NT2/D1 (cell line): ENCODE data around the gene ZYG11B.
"Not testable (repeated sequence)": the region's sequence is repeated elsewhere in the genome, so short reads cannot be mapped to it uniquely, and the experiment has no call there.

Experiments
- DNase-seq: peaks from one replicate; pipeline ENCODE4 v3.0.0-alpha.2; 2011; ENCODE audit warnings: low read depth, low spot score
- H3K27me3 ChIP-seq: 2 replicates; pipeline ENCODE4 v1.6.0; 2011; ENCODE audit warnings: mild to moderate bottlenecking; ENCODE audit not compliant: insufficient read length, insufficient read depth
- H3K36me3 ChIP-seq: 2 replicates; pipeline ENCODE4 v1.6.1; 2011; ENCODE audit warnings: mild to moderate bottlenecking, low read length, mixed read lengths; ENCODE audit not compliant: insufficient read depth, insufficient read length
- H3K4me1 ChIP-seq: 2 replicates; pipeline ENCODE4 v1.5.1; 2011; ENCODE audit not compliant: insufficient read depth, insufficient read length
- H3K4me3 ChIP-seq: 2 replicates; pipeline ENCODE4 v1.5.1; 2011; ENCODE audit warnings: low read depth; ENCODE audit not compliant: insufficient read length
- H3K9ac ChIP-seq: 2 replicates; pipeline ENCODE4 v1.6.0; 2011; ENCODE audit warnings: low read depth; ENCODE audit not compliant: insufficient read length
- H3K9me3 ChIP-seq: 2 replicates; pipeline ENCODE4 v1.5.1; 2011; ENCODE audit warnings: mild to moderate bottlenecking, low read length; ENCODE audit not compliant: insufficient read depth
- SUZ12 ChIP-seq: IDR thresholded peaks from 2 replicates; pipeline ENCODE4 v1.6.1; 2011; ENCODE audit not compliant: insufficient read length, insufficient read depth; ENCODE audit errors: extremely low read depth
- YY1 ChIP-seq: IDR thresholded peaks from 2 replicates; pipeline ENCODE4 v1.6.1; 2011; ENCODE audit not compliant: insufficient read length, insufficient read depth
- ZNF274 ChIP-seq: IDR thresholded peaks from 2 replicates; pipeline ENCODE4 v1.6.1; 2011; ENCODE audit warnings: mild to moderate bottlenecking, low read depth, low read length

Gene ZYG11B

GRCh38 chr1:52771384-52771783 lies 45.1 kb downstream of the ZYG11B start:
- no peaks in the 10 kb centered on the region for H3K9me3 ChIP-seq
- no peak for DNase-seq
- no peak overlapping the region for H3K9ac ChIP-seq
- H3K4me3 ChIP-seq: no peak overlapping the region
- H3K36me3 ChIP-seq: peaks cover 31% of the 10 kb centered on the region
- no peak for TF ChIP-seq YY1
- TF ChIP-seq SUZ12: no peak
- no peak for TF ChIP-seq ZNF274
- H3K4me1 ChIP-seq: no peaks in the 10 kb centered on the region
- H3K27me3 ChIP-seq: no peaks in the 10 kb centered on the region

- H3K36me3 ChIP-seq: peaks cover 66% of the 10 kb centered on the region
- no peak for TF ChIP-seq YY1
- TF ChIP-seq SUZ12: no peak
- no peak for TF ChIP-seq ZNF274
- no peaks in the 10 kb centered on the region for H3K27me3 ChIP-seq
- no peaks in the 10 kb centered on the region for H3K9me3 ChIP-seq
- no peak overlapping the region for H3K9ac ChIP-seq
- H3K4me1 ChIP-seq: no peaks in the 10 kb centered on the region
- no peak overlapping the region for H3K4me3 ChIP-seq
- no peak for DNase-seq
Measured at GRCh38 chr1:52786148-52786547, 59.9 kb downstream of the ZYG11B start.

- H3K4me3 ChIP-seq, H3K9me3 ChIP-seq, H3K4me1 ChIP-seq, H3K9ac ChIP-seq, DNase-seq, H3K27me3 ChIP-seq: not testable (repeated sequence)
- H3K36me3 ChIP-seq: peaks cover 52% of the 10 kb centered on the region
Measured at GRCh38 chr1:52790429-52790828, 64.2 kb downstream of the ZYG11B start.

- no peak for DNase-seq
- Histone ChIP-seq H3K36me3 (peaks cover 46% of the 10 kb centered on the region), H3K27me3 (no peaks in the 10 kb centered on the region), H3K9ac (no peak overlapping the region), H3K9me3 (no peaks in the 10 kb centered on the region), H3K4me3 (no peak overlapping the region), H3K4me1 (no peaks in the 10 kb centered on the region)
- TF ChIP-seq SUZ12: no peak
- TF ChIP-seq YY1: no peak
Measured at GRCh38 chr1:52792036-52792435, 65.8 kb downstream of the ZYG11B start.

GRCh38 chr1:52793717-52794116 lies 67.5 kb downstream of the ZYG11B start:
- H3K9me3 ChIP-seq, H3K4me1 ChIP-seq, H3K4me3 ChIP-seq: not testable (repeated sequence)

GRCh38 chr1:52795464-52795863 lies 69.2 kb downstream of the ZYG11B start:
- no peak for DNase-seq
- Histone ChIP-seq H3K4me1 (no peaks in the 10 kb centered on the region), H3K9me3 (no peaks in the 10 kb centered on the region), H3K36me3 (peaks cover 39% of the 10 kb centered on the region), H3K27me3 (no peaks in the 10 kb centered on the region), H3K9ac (no peak overlapping the region), H3K4me3 (no peak overlapping the region)
- TF ChIP-seq SUZ12 (no peak), YY1 (no peak), ZNF274 (no peak)

More at GRCh38 chr1:52793717-52794116, 67.5 kb downstream of the ZYG11B start:
- not testable (repeated sequence) for DNase-seq, H3K27me3 ChIP-seq, H3K9ac ChIP-seq
- H3K36me3 ChIP-seq: peaks cover 53% of the 10 kb centered on the region

- no peaks in the 10 kb centered on the region for H3K4me1 ChIP-seq
- TF ChIP-seq ZNF274 (no peak), YY1 (no peak), SUZ12 (no peak)
- no peak for DNase-seq
- no peaks in the 10 kb centered on the region for H3K27me3 ChIP-seq
- no peaks in the 10 kb centered on the region for H3K9me3 ChIP-seq
- peaks cover 43% of the 10 kb centered on the region for H3K36me3 ChIP-seq
- no peak overlapping the region for H3K9ac ChIP-seq
- no peak overlapping the region for H3K4me3 ChIP-seq
Measured at GRCh38 chr1:52798331-52798730, 72.1 kb downstream of the ZYG11B start.

- TF ChIP-seq YY1 (no peak), SUZ12 (no peak), ZNF274 (no peak)
- Histone ChIP-seq H3K9ac (no peak overlapping the region), H3K9me3 (no peaks in the 10 kb centered on the region), H3K36me3 (peaks cover 52% of the 10 kb centered on the region), H3K27me3 (no peaks in the 10 kb centered on the region), H3K4me3 (no peak overlapping the region), H3K4me1 (no peaks in the 10 kb centered on the region)
- DNase-seq: no peak
Measured at GRCh38 chr1:52801011-52801410, 74.8 kb downstream of the ZYG11B start.

GRCh38 chr1:52804083-52804482 lies 77.8 kb downstream of the ZYG11B start:
- H3K36me3 ChIP-seq: peaks cover 48% of the 10 kb centered on the region
- not testable (repeated sequence) for H3K9ac ChIP-seq, H3K27me3 ChIP-seq, DNase-seq, H3K4me1 ChIP-seq, H3K4me3 ChIP-seq, H3K9me3 ChIP-seq
